HUES64 (cell line): ENCODE results near the gene MAST2.

Experiments
- H3K27ac ChIP-seq: 2 replicates; pipeline ENCODE4 v1.7.0; 2013; ENCODE audit warnings: low read depth, low read length, inconsistent platforms
- H3K27me3 ChIP-seq: 2 replicates; pipeline ENCODE4 v1.6.1; 2013; ENCODE audit warnings: mild to moderate bottlenecking, low read length; ENCODE audit not compliant: insufficient read depth
- H3K36me3 ChIP-seq: 2 replicates; pipeline ENCODE4 v1.6.1; 2013; ENCODE audit warnings: mild to moderate bottlenecking, low read length; ENCODE audit not compliant: insufficient read depth
- H3K4me1 ChIP-seq: 2 replicates; pipeline ENCODE4 v1.6.1; 2013; ENCODE audit warnings: mild to moderate bottlenecking, low read length, moderate library complexity; ENCODE audit not compliant: insufficient read depth
- H3K4me3 ChIP-seq: 2 replicates; pipeline ENCODE4 v1.5.1; 2013; ENCODE audit warnings: mild to moderate bottlenecking, low read length, moderate library complexity
- H3K9ac ChIP-seq: 2 replicates; pipeline ENCODE4 v1.6.1; 2013; ENCODE audit warnings: mild to moderate bottlenecking, low read depth, low read length
- H3K9me3 ChIP-seq: 2 replicates; pipeline ENCODE4 v1.6.1; 2013; ENCODE audit warnings: low read depth, low read length; ENCODE audit not compliant: insufficient read depth
- WGBS: fragments of 150-250, 120-280 bp; methylation state at CpG from one replicate; pipeline ENCODE4 v1.1.7; 2013; ENCODE audit warnings: missing lambda C conversion rate; 5-methylcytosine and 5-hydroxymethylcytosine counted together

Gene MAST2

GRCh38 chr1:46005594-46005993 lies 202.2 kb downstream of the MAST2 start:
- Histone ChIP-seq H3K4me1 (no peaks in the 10 kb centered on the region), H3K9me3 (no peaks in the 10 kb centered on the region), H3K4me3 (no peak overlapping the region), H3K9ac (no peak overlapping the region), H3K27me3 (no peaks in the 10 kb centered on the region), H3K36me3 (peaks cover 47% of the 10 kb centered on the region), H3K27ac (no peak overlapping the region)
- 100% methylated on average over 1 of the region's 1 CpG for WGBS

GRCh38 chr1:46008585-46008984 lies 205.2 kb downstream of the MAST2 start:
- H3K4me3 ChIP-seq, result no peak overlapping the region
- no peaks in the 10 kb centered on the region for H3K4me1 ChIP-seq
- peaks cover 72% of the 10 kb centered on the region for H3K36me3 ChIP-seq
- no peak overlapping the region for H3K9ac ChIP-seq
- H3K27ac ChIP-seq, result no peak overlapping the region
- no peaks in the 10 kb centered on the region for H3K27me3 ChIP-seq
- no peaks in the 10 kb centered on the region for H3K9me3 ChIP-seq

GRCh38 chr1:46010611-46011010 lies 207.2 kb downstream of the MAST2 start:
- 97% methylated on average over 6 of the region's 6 CpGs for WGBS
- H3K9ac ChIP-seq, result no peak overlapping the region

GRCh38 chr1:46011121-46011695 lies 207.8 kb downstream of the MAST2 start:
- no peak overlapping the region for H3K4me3 ChIP-seq
- H3K36me3 ChIP-seq, result peaks cover 69% of the 10 kb centered on the region
- H3K9ac ChIP-seq, result no peak overlapping the region
- no peaks in the 10 kb centered on the region for H3K9me3 ChIP-seq
- 96% methylated on average over 5 of the region's 7 CpGs for WGBS
- no peak overlapping the region for H3K27ac ChIP-seq
- no peaks in the 10 kb centered on the region for H3K4me1 ChIP-seq
- H3K27me3 ChIP-seq, result no peaks in the 10 kb centered on the region

More at GRCh38 chr1:46010611-46011010, 207.2 kb downstream of the MAST2 start:
- H3K36me3 ChIP-seq, result peaks cover 74% of the 10 kb centered on the region
- H3K27ac ChIP-seq, result no peak overlapping the region
- no peaks in the 10 kb centered on the region for H3K27me3 ChIP-seq
- H3K9me3 ChIP-seq, result no peaks in the 10 kb centered on the region
- H3K4me3 ChIP-seq, result no peak overlapping the region
- no peaks in the 10 kb centered on the region for H3K4me1 ChIP-seq

- no peak overlapping the region for H3K4me3 ChIP-seq
- no peaks in the 10 kb centered on the region for H3K9me3 ChIP-seq
- no peak overlapping the region for H3K9ac ChIP-seq
- WGBS, result 100% methylated on average over 1 of the region's 1 CpG
- no peak overlapping the region for H3K27ac ChIP-seq
- H3K36me3 ChIP-seq, result peaks cover 59% of the 10 kb centered on the region
- H3K27me3 ChIP-seq, result no peaks in the 10 kb centered on the region
- H3K4me1 ChIP-seq, result no peaks in the 10 kb centered on the region
Measured at GRCh38 chr1:46012236-46012635, 208.8 kb downstream of the MAST2 start.

GRCh38 chr1:46013581-46013980 lies 210.2 kb downstream of the MAST2 start:
- Histone ChIP-seq H3K4me1 (no peaks in the 10 kb centered on the region), H3K9me3 (no peaks in the 10 kb centered on the region), H3K36me3 (peaks cover 45% of the 10 kb centered on the region), H3K27me3 (no peaks in the 10 kb centered on the region), H3K9ac (no peak overlapping the region), H3K4me3 (no peak overlapping the region), H3K27ac (no peak overlapping the region)
- 97% methylated on average over 2 of the region's 3 CpGs for WGBS

- Histone ChIP-seq H3K27me3 (no peaks in the 10 kb centered on the region), H3K9me3 (no peaks in the 10 kb centered on the region), H3K9ac (no peak overlapping the region), H3K4me1 (peaks cover 11% of the 10 kb centered on the region; the same call in 1 of the 2 replicates), H3K36me3 (peaks cover 18% of the 10 kb centered on the region), H3K27ac (no peak overlapping the region), H3K4me3 (no peak overlapping the region)
- WGBS, result 97% methylated on average over 6 of the region's 6 CpGs
Measured at GRCh38 chr1:46017876-46018503, 214.6 kb downstream of the MAST2 start.

GRCh38 chr1:46019348-46019747 lies 215.9 kb downstream of the MAST2 start:
- Histone ChIP-seq H3K27me3 (no peaks in the 10 kb centered on the region), H3K9me3 (peaks cover 1% of the 10 kb centered on the region; the same call in 1 of the 2 replicates), H3K9ac (no peak overlapping the region), H3K27ac (no peak overlapping the region), H3K4me3 (no peak overlapping the region), H3K4me1 (peaks cover 11% of the 10 kb centered on the region; the same call in 1 of the 2 replicates), H3K36me3 (peaks cover 25% of the 10 kb centered on the region)
- WGBS, result 80% methylated on average over 7 of the region's 7 CpGs

- 87% methylated on average over 4 of the region's 4 CpGs for WGBS
- no peak overlapping the region for H3K4me3 ChIP-seq
- no peak overlapping the region for H3K27ac ChIP-seq
- peaks cover 28% of the 10 kb centered on the region for H3K36me3 ChIP-seq
- no peaks in the 10 kb centered on the region for H3K27me3 ChIP-seq
- peaks cover 11% of the 10 kb centered on the region; the same call in 1 of the 2 replicates for H3K4me1 ChIP-seq
- H3K9me3 ChIP-seq, result peaks cover 4% of the 10 kb centered on the region; the same call in 1 of the 2 replicates
- no peak overlapping the region for H3K9ac ChIP-seq
Measured at GRCh38 chr1:46020010-46020409, 216.6 kb downstream of the MAST2 start.

- H3K27ac ChIP-seq, result no peak overlapping the region
- 99% methylated on average over 2 of the region's 2 CpGs for WGBS
- peaks cover 31% of the 10 kb centered on the region for H3K36me3 ChIP-seq
- peaks cover 4% of the 10 kb centered on the region; the same call in 1 of the 2 replicates for H3K9me3 ChIP-seq
- no peak overlapping the region for H3K9ac ChIP-seq
- peaks cover 11% of the 10 kb centered on the region; the same call in 1 of the 2 replicates for H3K4me1 ChIP-seq
- H3K4me3 ChIP-seq, result no peak overlapping the region
- no peaks in the 10 kb centered on the region for H3K27me3 ChIP-seq
Measured at GRCh38 chr1:46021046-46021996, 217.9 kb downstream of the MAST2 start.

GRCh38 chr1:46026531-46026930 lies 223.1 kb downstream of the MAST2 start:
- peaks cover 63% of the 10 kb centered on the region for H3K36me3 ChIP-seq
- H3K4me1 ChIP-seq, result no peaks in the 10 kb centered on the region
- no peaks in the 10 kb centered on the region for H3K27me3 ChIP-seq
- H3K9me3 ChIP-seq, result peaks cover 4% of the 10 kb centered on the region; the same call in 1 of the 2 replicates
- WGBS, result 93% methylated on average over 2 of the region's 3 CpGs
- H3K9ac ChIP-seq, result no peak overlapping the region
- H3K4me3 ChIP-seq, result no peak overlapping the region
- no peak overlapping the region for H3K27ac ChIP-seq
